NOMO-1 treated with DMSO at 0.1 percent for 48 hours (cell line): ENCODE measurements around the gene AEBP1.

Source experiments
- DNase-seq: peaks from one replicate; lab custom pipeline; 2025; ENCODE audit not compliant: unreplicated experiment; lab: John Stamatoyannopoulos, UW

AEBP1 gene

GRCh38 chr7:44153948-44154335 lies 49.8 kb downstream of the AEBP1 start:
- no peak for DNase-seq

GRCh38 chr7:44154703-44155102 lies 50.6 kb downstream of the AEBP1 start:
- DNase-seq = no peak

GRCh38 chr7:44155191-44156185 lies 51.3 kb downstream of the AEBP1 start:
- no peak for DNase-seq

GRCh38 chr7:44156453-44157010 lies 52.4 kb downstream of the AEBP1 start:
- DNase-seq = no peak

GRCh38 chr7:44157116-44158080 lies 53.3 kb downstream of the AEBP1 start:
- no peak for DNase-seq

GRCh38 chr7:44158096-44158872 lies 54.1 kb downstream of the AEBP1 start:
- no peak for DNase-seq

GRCh38 chr7:44158873-44159631 lies 54.9 kb downstream of the AEBP1 start:
- DNase-seq = no peak

- DNase-seq = no peak
These were observed 55.9 kb downstream of the AEBP1 start for GRCh38 chr7:44159824-44160630.

GRCh38 chr7:44161371-44161770 lies 57.2 kb downstream of the AEBP1 start:
- DNase-seq = no peak

GRCh38 chr7:44162179-44162578 lies 58.0 kb downstream of the AEBP1 start:
- no peak for DNase-seq

GRCh38 chr7:44162785-44163395 lies 58.7 kb downstream of the AEBP1 start:
- DNase-seq = no peak

- no peak for DNase-seq
These were observed 59.4 kb downstream of the AEBP1 start for GRCh38 chr7:44163591-44163990.
